DND-41 (cell line): Measurements from ENCODE around the gene SPRYD4.

Experiments used
- ATAC-seq: fragments of 200-7000 bp; cut with Tn5 transposase; 3 replicates; pipeline ENCODE4 v1.9.1; 2021; ENCODE audit warnings: low read depth; ENCODE audit not compliant: insufficient read depth
- DNase-seq: peaks from one replicate; pipeline ENCODE4 v3.0.0-alpha.2; 2020
- H2AFZ ChIP-seq: 2 replicates; pipeline ENCODE4 v1.6.0; 2012; ENCODE audit warnings: low read depth, low read length
- H3K27ac ChIP-seq: 2 replicates; pipeline ENCODE4 v1.5.1; 2012; ENCODE audit warnings: low read length, inconsistent platforms
- H3K27me3 ChIP-seq: fragments of 200-600 bp; sonication (generic); 2 replicates; pipeline ENCODE4 v1.6.0; 2012; ENCODE audit warnings: low read length, mild to moderate bottlenecking, inconsistent platforms; ENCODE audit not compliant: insufficient read depth, poor library complexity
- H3K36me3 ChIP-seq: 2 replicates; pipeline ENCODE4 v1.5.1; 2012; ENCODE audit warnings: low read length, inconsistent platforms; ENCODE audit not compliant: insufficient read depth
- H3K4me1 ChIP-seq: 2 replicates; pipeline ENCODE4 v1.5.1; 2012; ENCODE audit warnings: mild to moderate bottlenecking, low read length; ENCODE audit not compliant: insufficient read depth
- H3K4me2 ChIP-seq: 2 replicates; pipeline ENCODE4 v1.6.0; 2012; ENCODE audit warnings: mild to moderate bottlenecking, moderate library complexity, low read length, inconsistent platforms; ENCODE audit not compliant: insufficient read depth
- H3K4me3 ChIP-seq, 2 experiments: fragments of 200-600 bp in 1 of 2; shearing (Covaris generic) in 1 of 2; 2 replicates each; pipeline ENCODE4 v1.5.1; 2012 to 2016; ENCODE audit warnings: inconsistent platforms in 2 of 2, low read length in 2 of 2, mild to moderate bottlenecking in 2 of 2, low read depth in 1 of 2, moderate library complexity in 1 of 2
- H3K79me2 ChIP-seq: 2 replicates; pipeline ENCODE4 v1.6.0; 2012; ENCODE audit warnings: low read length, inconsistent platforms; ENCODE audit not compliant: insufficient read depth
- H3K9ac ChIP-seq: 2 replicates; pipeline ENCODE4 v1.6.0; 2012; ENCODE audit warnings: low read depth, mild to moderate bottlenecking, inconsistent platforms, low read length, moderate library complexity
- H3K9me3 ChIP-seq: 2 replicates; pipeline ENCODE4 v1.5.1; 2012; ENCODE audit warnings: low read length, moderate library complexity, mild to moderate bottlenecking, inconsistent platforms; ENCODE audit not compliant: insufficient read depth, severe bottlenecking
- H4K20me1 ChIP-seq: 2 replicates; pipeline ENCODE4 v1.6.0; 2012; ENCODE audit warnings: low read length; ENCODE audit not compliant: insufficient read depth
- EZH2 ChIP-seq: IDR thresholded peaks from 3 replicates; pipeline ENCODE4 v1.6.1; 2012; ENCODE audit warnings: borderline replicate concordance, low read depth, mild to moderate bottlenecking, moderate library complexity, low read length, inconsistent platforms; ENCODE audit not compliant: severe bottlenecking
- TF ChIP-seq, protein P1 (sequence below): IDR thresholded peaks from 2 replicates; pipeline ENCODE4 v1.5.1; 2012; ENCODE audit warnings: borderline replicate concordance, low read length, moderate library complexity, mild to moderate bottlenecking; ENCODE audit not compliant: poor library complexity, severe bottlenecking; ENCODE audit errors: extremely low read depth

The SPRYD4 gene

DNA sequence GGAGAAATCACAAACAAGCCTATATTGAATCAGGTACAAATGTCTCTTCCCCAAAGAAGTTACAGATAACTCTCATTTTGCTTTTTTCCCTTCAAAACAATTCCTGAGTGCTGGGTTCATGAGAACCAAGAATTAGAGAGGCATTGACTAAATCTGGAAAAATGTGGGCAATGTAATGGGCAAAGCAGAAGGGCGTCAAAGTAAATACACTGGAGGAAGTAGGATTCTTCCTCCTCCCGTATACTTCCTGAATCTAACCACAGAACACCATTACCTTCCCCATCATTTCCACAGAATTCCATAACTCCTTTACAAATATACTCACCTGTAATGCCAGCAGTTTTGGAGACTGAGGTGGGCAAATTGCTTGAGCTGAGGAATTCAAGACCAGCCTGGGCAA lies 50.2 kb downstream of the SPRYD4 start:
- Histone ChIP-seq H4K20me1 (no peaks in the 10 kb centered on the region), H3K36me3 (no peaks in the 10 kb centered on the region), H3K27me3 (no peaks in the 10 kb centered on the region), H3K4me2 (no peak overlapping the region), H3K79me2 (peaks cover 9% of the 10 kb centered on the region), H2AFZ (no peak overlapping the region), H3K4me1 (peaks cover 34% of the 10 kb centered on the region), H3K4me3 (no peak overlapping the region), H3K9ac (no peak overlapping the region), H3K27ac (no peak overlapping the region), H3K9me3 (no peaks in the 10 kb centered on the region)
- DNase-seq: no peak
- no peak for TF ChIP-seq EZH2
- TF ChIP-seq, protein P1, sequence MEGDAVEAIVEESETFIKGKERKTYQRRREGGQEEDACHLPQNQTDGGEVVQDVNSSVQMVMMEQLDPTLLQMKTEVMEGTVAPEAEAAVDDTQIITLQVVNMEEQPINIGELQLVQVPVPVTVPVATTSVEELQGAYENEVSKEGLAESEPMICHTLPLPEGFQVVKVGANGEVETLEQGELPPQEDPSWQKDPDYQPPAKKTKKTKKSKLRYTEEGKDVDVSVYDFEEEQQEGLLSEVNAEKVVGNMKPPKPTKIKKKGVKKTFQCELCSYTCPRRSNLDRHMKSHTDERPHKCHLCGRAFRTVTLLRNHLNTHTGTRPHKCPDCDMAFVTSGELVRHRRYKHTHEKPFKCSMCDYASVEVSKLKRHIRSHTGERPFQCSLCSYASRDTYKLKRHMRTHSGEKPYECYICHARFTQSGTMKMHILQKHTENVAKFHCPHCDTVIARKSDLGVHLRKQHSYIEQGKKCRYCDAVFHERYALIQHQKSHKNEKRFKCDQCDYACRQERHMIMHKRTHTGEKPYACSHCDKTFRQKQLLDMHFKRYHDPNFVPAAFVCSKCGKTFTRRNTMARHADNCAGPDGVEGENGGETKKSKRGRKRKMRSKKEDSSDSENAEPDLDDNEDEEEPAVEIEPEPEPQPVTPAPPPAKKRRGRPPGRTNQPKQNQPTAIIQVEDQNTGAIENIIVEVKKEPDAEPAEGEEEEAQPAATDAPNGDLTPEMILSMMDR: no peak
- no peak for ATAC-seq

DNA sequence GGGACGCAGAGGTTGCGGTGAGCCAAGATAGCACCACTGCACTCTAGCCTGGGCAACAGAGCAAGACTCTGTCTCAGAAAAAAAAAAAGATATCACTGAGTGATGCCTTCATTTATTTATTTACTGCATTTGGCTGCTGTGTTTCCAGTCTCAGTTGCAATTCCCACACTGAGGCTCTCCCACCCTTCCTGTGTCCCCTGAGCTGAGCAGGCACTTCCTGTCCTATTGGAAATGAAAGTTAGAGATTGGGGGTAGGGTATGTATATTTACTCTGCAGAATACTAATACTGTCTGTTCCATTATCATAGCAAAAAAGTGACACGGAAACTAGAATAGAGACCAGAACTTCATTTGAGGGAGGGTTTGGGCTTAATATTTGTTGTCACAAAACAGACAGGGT lies 51.7 kb downstream of the SPRYD4 start:
- ATAC-seq: no peak
- Histone ChIP-seq H3K9ac (no peak overlapping the region), H3K4me3 (no peak overlapping the region)

DNA sequence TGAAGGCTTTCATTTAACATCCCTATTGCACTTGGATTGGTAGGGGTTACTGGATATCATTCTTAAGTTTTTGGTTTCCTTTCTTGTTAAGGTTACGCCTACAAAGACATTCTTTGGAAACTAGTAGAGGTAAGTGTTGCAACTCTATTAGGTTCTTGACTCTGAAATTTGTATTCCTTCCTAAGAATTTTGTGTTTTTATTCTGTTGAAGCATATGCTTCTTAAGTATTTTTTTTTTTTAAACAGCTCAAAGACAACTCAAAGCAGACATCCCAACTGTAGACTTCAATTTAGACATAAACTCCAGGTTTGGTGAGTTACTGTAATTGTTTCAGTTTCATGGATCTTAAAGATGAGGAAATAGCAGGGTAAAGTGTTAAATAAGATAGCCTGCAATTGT lies 52.1 kb downstream of the SPRYD4 start:
- Histone ChIP-seq H3K9me3 (no peaks in the 10 kb centered on the region), H4K20me1 (no peaks in the 10 kb centered on the region), H3K4me3 (peak overlapping the region in 1 of 2 experiments; percentile 63; a peak in 1 of 4 replicates), H3K27me3 (no peaks in the 10 kb centered on the region), H2AFZ (peak overlapping the region; percentile 94; the same call in 1 of the 2 replicates), H3K9ac (0 out of 2 replicates have a peak overlapping the region, but pooled peaks have one; percentile 51), H3K4me2 (peak overlapping the region; percentile 67), H3K4me1 (peaks cover 39% of the 10 kb centered on the region), H3K36me3 (no peaks in the 10 kb centered on the region), H3K79me2 (peaks cover 9% of the 10 kb centered on the region), H3K27ac (no peak overlapping the region)
- no peak for TF ChIP-seq EZH2
- TF ChIP-seq, protein P1: no peak
- DNase-seq: no peak
- no peak for ATAC-seq

More for the DNA sequence above, 51.7 kb downstream of the SPRYD4 start:
- peaks cover 39% of the 10 kb centered on the region for H3K4me1 ChIP-seq
- TF ChIP-seq, protein P1: no peak
- no peak for TF ChIP-seq EZH2
- H2AFZ ChIP-seq: no peak overlapping the region
- DNase-seq: no peak
- H3K9me3 ChIP-seq: no peaks in the 10 kb centered on the region
- peaks cover 9% of the 10 kb centered on the region for H3K79me2 ChIP-seq
- H3K4me2 ChIP-seq: no peak overlapping the region
- H3K36me3 ChIP-seq: no peaks in the 10 kb centered on the region
- H3K27me3 ChIP-seq: no peaks in the 10 kb centered on the region
- H4K20me1 ChIP-seq: no peaks in the 10 kb centered on the region
- no peak overlapping the region for H3K27ac ChIP-seq

DNA sequence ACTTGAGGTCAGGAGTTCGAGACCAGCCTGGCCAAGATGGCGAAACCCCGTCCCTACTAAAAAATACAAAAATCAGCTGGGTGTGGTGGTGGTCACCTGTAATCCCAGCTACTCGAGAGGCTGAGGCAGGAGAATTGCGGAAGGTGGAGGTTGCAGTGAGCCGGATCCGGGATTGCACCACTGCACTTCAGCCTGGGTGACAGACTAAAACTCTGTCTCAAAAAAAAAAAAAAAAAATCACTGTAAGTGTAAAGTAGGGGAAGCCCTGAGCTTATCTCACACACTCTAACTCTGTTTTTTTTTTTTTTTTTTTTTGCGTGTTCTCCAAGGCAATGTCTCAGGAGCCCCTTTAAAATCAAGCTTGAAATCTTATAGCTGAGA lies 52.8 kb downstream of the SPRYD4 start:
- TF ChIP-seq, protein P1: no peak
- no peak for TF ChIP-seq EZH2
- Histone ChIP-seq H4K20me1 (no peaks in the 10 kb centered on the region), H3K27ac (peak overlapping the region; percentile 67), H3K79me2 (peaks cover 9% of the 10 kb centered on the region), H3K4me3 (peak overlapping the region; percentile 25 to 63; a peak in 3 of 4 replicates), H3K9ac (peak overlapping the region; percentile 51), H3K9me3 (no peaks in the 10 kb centered on the region), H3K27me3 (no peaks in the 10 kb centered on the region), H2AFZ (peak overlapping the region; percentile 94), H3K4me2 (peak overlapping the region; percentile 67), H3K4me1 (peaks cover 39% of the 10 kb centered on the region), H3K36me3 (no peaks in the 10 kb centered on the region)
- ATAC-seq (no peak), DNase-seq (no peak)
